ENCODE results near the gene INPP5A.
"Not testable (repeated sequence)": the region's sequence is repeated elsewhere in the genome, so short reads cannot be mapped to it uniquely, and the experiment has no call there.

INPP5A gene

DNA sequence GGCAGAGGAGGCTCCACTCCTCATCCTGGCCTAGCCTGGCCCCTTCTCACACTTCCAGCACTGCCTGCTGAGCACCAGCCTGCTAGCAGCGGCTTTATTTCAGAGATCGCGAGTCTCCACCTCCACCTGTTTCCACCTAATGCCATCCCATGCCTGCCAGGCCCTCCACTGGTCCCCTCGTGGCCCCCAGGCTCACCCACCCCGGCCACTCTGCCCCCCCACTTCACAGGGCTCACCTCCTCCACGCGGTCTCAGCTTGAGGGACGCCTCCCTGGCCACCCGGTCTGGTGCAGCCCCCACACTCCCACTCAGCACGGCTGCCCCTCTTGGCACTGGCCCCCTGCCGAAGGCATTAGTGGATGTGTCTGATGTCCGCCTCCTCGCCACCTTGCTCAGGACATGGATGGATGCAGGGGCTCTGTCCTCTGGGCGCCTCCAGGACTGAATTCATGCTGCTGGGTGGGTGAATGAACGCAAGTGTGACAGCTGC, 252.1 kb downstream of the INPP5A start:
- H4K8ac ChIP-seq (ENCODE audit: low read depth, low read length) = no peak overlapping the region
- H2BK12ac ChIP-seq (ENCODE audit: low read length) = no peak overlapping the region
- H3K23ac ChIP-seq (ENCODE audit: low read length) = no peak overlapping the region
- H4K91ac ChIP-seq (ENCODE audit: low read depth, low read length) = no peak overlapping the region
- peaks cover 12% of the 10 kb centered on the region for H3K9me3 ChIP-seq (ENCODE audit: insufficient read depth, low read depth, low read length)
- H3K4me2 ChIP-seq (ENCODE audit: low read length) = no peak overlapping the region
- H3K9ac ChIP-seq (ENCODE audit: low read length) = no peak overlapping the region
- no peak overlapping the region for H3K4ac ChIP-seq (ENCODE audit: low read depth, low read length)
- H2BK120ac ChIP-seq (ENCODE audit: insufficient read depth, low read length, poor library complexity) = no peak overlapping the region
- no CpG with 5 or more reads among the region's 15 CpGs for WGBS (ENCODE audit: extremely low coverage, insufficient coverage, insufficient read length)
- DNase-seq = no peak
- no peak overlapping the region for H3K18ac ChIP-seq (ENCODE audit: low read length)
- no peak overlapping the region for H3K4me3 ChIP-seq (ENCODE audit: low read depth, low read length)
- no peak overlapping the region for H3K14ac ChIP-seq (ENCODE audit: low read length)
- H2AFZ ChIP-seq (ENCODE audit: insufficient read depth, low read length, poor library complexity) = no peak overlapping the region
- H3K27me3 ChIP-seq (ENCODE audit: insufficient read depth, low read length) = peaks cover 53% of the 10 kb centered on the region
- no peak overlapping the region for H3K27ac ChIP-seq (ENCODE audit: low read depth, low read length)
- no peak overlapping the region for H2BK5ac ChIP-seq (ENCODE audit: low read depth, low read length, poor library complexity)
- no peak overlapping the region for H2AK5ac ChIP-seq (ENCODE audit: low read length)
- H4K12ac ChIP-seq (ENCODE audit: low read depth, low read length) = no peak overlapping the region
- no peaks in the 10 kb centered on the region for H3K79me2 ChIP-seq (ENCODE audit: control insufficient read depth, insufficient read depth, low read length, poor library complexity)
- no peaks in the 10 kb centered on the region for H3K79me1 ChIP-seq (ENCODE audit: low read length)
- H3K36me3 ChIP-seq (ENCODE audit: control insufficient read depth in 1 of 2, insufficient read depth in 2 of 2, low read length in 2 of 2) = no peaks in the 10 kb centered on the region
- H3K4me1 ChIP-seq (ENCODE audit: control insufficient read depth in 1 of 2, insufficient read depth in 2 of 2, low read length in 2 of 2) = peaks cover 9 to 12% of the 10 kb centered on the region in 2 experiments

DNA sequence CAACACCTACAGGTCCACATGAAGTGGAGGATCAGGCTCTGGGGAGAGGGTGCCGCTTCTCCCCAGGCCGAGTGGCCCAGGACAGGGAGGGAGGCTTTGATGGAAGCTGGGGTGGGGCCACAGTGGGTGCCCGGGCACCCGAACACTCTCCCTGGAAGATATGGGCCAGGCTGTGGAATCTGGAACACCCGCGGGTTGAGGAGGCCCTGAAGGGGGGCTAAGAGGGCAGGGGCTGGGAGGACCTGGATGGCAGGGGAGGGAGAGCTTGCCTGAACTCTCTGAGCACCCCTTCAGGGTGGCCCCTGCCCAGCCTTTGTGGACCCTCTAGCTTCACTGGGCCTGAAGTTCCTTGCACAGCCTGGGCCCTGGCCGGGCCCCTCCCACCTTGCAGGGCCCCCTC, 252.9 kb downstream of the INPP5A start:
- Histone ChIP-seq H3K27ac (ENCODE audit: low read depth, low read length) (no peak overlapping the region), H2AFZ (ENCODE audit: insufficient read depth, low read length, poor library complexity) (no peak overlapping the region), H4K91ac (ENCODE audit: low read depth, low read length) (no peak overlapping the region), H3K79me1 (ENCODE audit: low read length) (no peaks in the 10 kb centered on the region), H3K36me3 (ENCODE audit: control insufficient read depth in 1 of 2, insufficient read depth in 2 of 2, low read length in 2 of 2) (no peaks in the 10 kb centered on the region), H2BK120ac (ENCODE audit: insufficient read depth, low read length, poor library complexity) (no peak overlapping the region), H2BK5ac (ENCODE audit: low read depth, low read length, poor library complexity) (no peak overlapping the region), H3K27me3 (ENCODE audit: insufficient read depth, low read length) (peaks cover 45% of the 10 kb centered on the region), H2AK5ac (ENCODE audit: low read length) (no peak overlapping the region), H3K4me1 (ENCODE audit: control insufficient read depth in 1 of 2, insufficient read depth in 2 of 2, low read length in 2 of 2) (peaks cover 6 to 12% of the 10 kb centered on the region in 2 experiments), H3K4ac (ENCODE audit: low read depth, low read length) (no peak overlapping the region), H3K79me2 (ENCODE audit: control insufficient read depth, insufficient read depth, low read length, poor library complexity) (no peaks in the 10 kb centered on the region), H2BK12ac (ENCODE audit: low read length) (no peak overlapping the region), H4K12ac (ENCODE audit: low read depth, low read length) (no peak overlapping the region), H3K9me3 (ENCODE audit: insufficient read depth, low read depth, low read length) (peaks cover 9% of the 10 kb centered on the region), H3K9ac (ENCODE audit: low read length) (peak overlapping the region; percentile 8), H3K4me3 (ENCODE audit: low read depth, low read length) (no peak overlapping the region), H3K18ac (ENCODE audit: low read length) (no peak overlapping the region), H3K4me2 (ENCODE audit: low read length) (no peak overlapping the region), H4K8ac (ENCODE audit: low read depth, low read length) (no peak overlapping the region), H3K14ac (ENCODE audit: low read length) (no peak overlapping the region), H3K23ac (ENCODE audit: low read length) (no peak overlapping the region)
- no CpG with 5 or more reads among the region's 7 CpGs for WGBS (ENCODE audit: extremely low coverage, insufficient coverage, insufficient read length)
- no peak for DNase-seq

DNA sequence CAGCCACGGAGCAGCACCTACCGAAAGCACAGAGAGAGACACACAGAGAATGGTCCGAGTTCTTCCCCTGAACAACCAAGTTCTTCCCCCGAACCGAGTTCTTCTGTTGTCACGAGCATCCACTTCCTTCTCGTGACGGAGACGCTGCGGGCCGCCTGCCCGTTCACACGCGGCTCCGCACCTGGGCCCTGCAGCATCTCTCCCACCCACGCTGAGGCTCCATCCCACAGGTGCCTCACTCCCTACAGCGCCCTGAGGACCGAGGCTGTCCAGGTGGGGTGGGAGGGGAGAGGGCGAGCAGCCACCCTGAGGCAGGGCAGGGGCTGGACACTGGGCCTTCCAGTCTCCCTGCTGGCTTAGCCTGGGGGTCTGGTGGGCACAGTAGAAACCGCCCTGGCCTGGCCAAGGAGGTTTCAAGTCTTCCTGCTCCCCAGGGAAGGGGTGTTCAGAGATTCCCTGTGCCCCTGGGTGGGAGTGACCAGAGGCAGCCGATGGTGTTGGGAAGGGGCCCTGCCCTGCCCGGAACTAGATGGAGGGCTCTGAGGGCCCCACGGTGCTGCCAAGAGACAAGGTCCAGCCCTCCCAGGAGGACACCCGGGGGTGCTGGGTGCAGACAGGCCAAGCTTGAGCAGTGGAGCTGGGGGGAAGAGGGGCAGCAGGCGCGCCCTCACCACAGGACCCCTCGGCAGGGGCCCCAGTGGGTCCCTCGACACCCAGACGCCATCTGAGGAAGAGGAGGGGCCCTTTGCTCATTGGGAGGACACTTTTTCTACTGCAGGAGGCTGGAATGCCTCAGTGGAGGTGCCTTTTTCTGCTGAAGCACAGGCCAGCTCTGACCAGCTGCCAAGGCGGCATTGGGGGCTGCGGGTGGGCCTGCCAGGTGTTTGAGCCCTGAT, 253.6 kb downstream of the INPP5A start:
- H3K18ac ChIP-seq (ENCODE audit: low read length) = no peak overlapping the region
- no peak overlapping the region for H2BK120ac ChIP-seq (ENCODE audit: insufficient read depth, low read length, poor library complexity)
- no peak overlapping the region for H2BK12ac ChIP-seq (ENCODE audit: low read length)
- H3K79me1 ChIP-seq (ENCODE audit: low read length) = no peaks in the 10 kb centered on the region
- H3K9me3 ChIP-seq (ENCODE audit: insufficient read depth, low read depth, low read length) = peaks cover 9% of the 10 kb centered on the region
- peaks cover 41% of the 10 kb centered on the region for H3K27me3 ChIP-seq (ENCODE audit: insufficient read depth, low read length)
- H2BK5ac ChIP-seq (ENCODE audit: low read depth, low read length, poor library complexity) = no peak overlapping the region
- no peak overlapping the region for H3K4ac ChIP-seq (ENCODE audit: low read depth, low read length)
- H4K12ac ChIP-seq (ENCODE audit: low read depth, low read length) = no peak overlapping the region
- no CpG with 5 or more reads among the region's 31 CpGs for WGBS (ENCODE audit: extremely low coverage, insufficient coverage, insufficient read length)
- H3K36me3 ChIP-seq (ENCODE audit: control insufficient read depth in 1 of 2, insufficient read depth in 2 of 2, low read length in 2 of 2) = no peaks in the 10 kb centered on the region
- H4K8ac ChIP-seq (ENCODE audit: low read depth, low read length) = no peak overlapping the region
- H4K91ac ChIP-seq (ENCODE audit: low read depth, low read length) = no peak overlapping the region
- peaks cover 6 to 12% of the 10 kb centered on the region in 2 experiments for H3K4me1 ChIP-seq (ENCODE audit: control insufficient read depth in 1 of 2, insufficient read depth in 2 of 2, low read length in 2 of 2)
- H3K9ac ChIP-seq (ENCODE audit: low read length) = peak overlapping the region; percentile 8
- no peak overlapping the region for H2AK5ac ChIP-seq (ENCODE audit: low read length)
- DNase-seq = no peak
- H3K27ac ChIP-seq (ENCODE audit: low read depth, low read length) = no peak overlapping the region
- no peak overlapping the region for H3K4me3 ChIP-seq (ENCODE audit: low read depth, low read length)
- no peak overlapping the region for H3K14ac ChIP-seq (ENCODE audit: low read length)
- H3K4me2 ChIP-seq (ENCODE audit: low read length) = no peak overlapping the region
- H3K23ac ChIP-seq (ENCODE audit: low read length) = no peak overlapping the region
- no peaks in the 10 kb centered on the region for H3K79me2 ChIP-seq (ENCODE audit: control insufficient read depth, insufficient read depth, low read length, poor library complexity)
- no peak overlapping the region for H2AFZ ChIP-seq (ENCODE audit: insufficient read depth, low read length, poor library complexity)

DNA sequence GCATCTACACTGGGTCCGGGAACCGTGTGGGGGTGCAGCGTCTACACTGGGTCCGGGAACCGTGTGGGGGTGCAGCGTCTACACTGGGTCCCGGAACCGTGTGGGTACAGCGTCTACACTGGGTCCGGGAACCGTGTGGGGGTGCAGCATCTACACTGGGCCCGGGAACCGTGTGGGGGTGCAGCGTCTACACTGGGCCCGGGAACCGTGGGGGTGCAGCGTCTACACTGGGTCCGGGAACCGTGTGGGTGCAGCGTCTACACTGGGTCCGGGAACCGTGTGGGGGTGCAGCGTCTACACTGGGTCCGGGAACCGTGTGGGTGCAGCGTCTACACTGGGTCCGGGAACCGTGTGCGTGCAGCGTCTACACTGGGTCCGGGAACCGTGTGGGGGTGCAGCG, 254.5 kb downstream of the INPP5A start:
- WGBS (ENCODE audit: extremely low coverage, insufficient coverage, insufficient read length) = no CpG with 5 or more reads among the region's 33 CpGs
- not testable (repeated sequence) for H3K9me3 ChIP-seq (ENCODE audit: insufficient read depth, low read depth, low read length); H3K79me2 ChIP-seq (ENCODE audit: control insufficient read depth, insufficient read depth, low read length, poor library complexity); H2AK5ac ChIP-seq (ENCODE audit: low read length); H2BK5ac ChIP-seq (ENCODE audit: low read depth, low read length, poor library complexity); DNase-seq; H3K4ac ChIP-seq (ENCODE audit: low read depth, low read length); H4K91ac ChIP-seq (ENCODE audit: low read depth, low read length); H3K4me3 ChIP-seq (ENCODE audit: low read depth, low read length); H3K9ac ChIP-seq (ENCODE audit: low read length); H3K4me1 ChIP-seq (ENCODE audit: control insufficient read depth in 1 of 2, insufficient read depth in 2 of 2, low read length in 2 of 2); H3K18ac ChIP-seq (ENCODE audit: low read length); H3K79me1 ChIP-seq (ENCODE audit: low read length); H3K4me2 ChIP-seq (ENCODE audit: low read length); H2AFZ ChIP-seq (ENCODE audit: insufficient read depth, low read length, poor library complexity); H3K36me3 ChIP-seq (ENCODE audit: control insufficient read depth in 1 of 2, insufficient read depth in 2 of 2, low read length in 2 of 2); H2BK120ac ChIP-seq (ENCODE audit: insufficient read depth, low read length, poor library complexity); H4K8ac ChIP-seq (ENCODE audit: low read depth, low read length); H3K23ac ChIP-seq (ENCODE audit: low read length); H4K12ac ChIP-seq (ENCODE audit: low read depth, low read length); H3K27ac ChIP-seq (ENCODE audit: low read depth, low read length); H2BK12ac ChIP-seq (ENCODE audit: low read length); H3K14ac ChIP-seq (ENCODE audit: low read length)
- H3K27me3 ChIP-seq (ENCODE audit: insufficient read depth, low read length) = peaks cover 32% of the 10 kb centered on the region
